HepG2 (cell line): Measurements from ENCODE around the gene ADGRB3. TPM values are rescaled to one million over a fixed set of nuclear protein-coding genes. Genes with fewer than 3 reads are reported as not detected.

Experiments
- ATAC-seq: fragments of 200-7000 bp; cut with Tn5 transposase; 3 replicates; pipeline ENCODE4 v1.9.1; 2020; ENCODE audit warnings: mild to moderate bottlenecking, moderate library complexity
- BruUV-seq: library from RNA; stranded (reverse); fragments of 400-500 nt; replicated peaks from 2 replicates; lab custom pipeline; 2021; lab: Mats Ljungman, UMichigan
- CTCF ChIA-PET: fragments of 300-600 bp; formaldehyde crosslinking; extraction: SDS; loops from one replicate; lab custom pipeline; 2021; ENCODE audit warnings: low total read pairs, inconsistent platforms, low intra/inter-chr PET ratio; lab: Yijun Ruan, JAX
- POLR2A ChIA-PET: fragments of 350-600 bp; sonication (Branson Sonifier 250); formaldehyde crosslinking; loops from one replicate; lab custom pipeline; 2020; ENCODE audit warnings: antibody characterized with exemption, inconsistent platforms; lab: Yijun Ruan, JAX
- DNase-seq: peaks from one replicate; pipeline ENCODE4 v3.0.0-alpha.2; 2015; ENCODE audit warnings: low spot score
- FAIRE-seq: peaks from 3 replicates; lab custom pipeline; 2011; peaks lifted over from hg19 to GRCh38; lab: Jason Lieb, UNC
- H2AFZ ChIP-seq: one replicate; pipeline ENCODE4 v1.6.1; 2011; ENCODE audit warnings: low read length, inconsistent platforms
- H3K27ac ChIP-seq: fragments of 300-600 bp; 3 replicates; pipeline ENCODE4 v1.8.0; 2011; ENCODE audit warnings: mixed run types, mild to moderate bottlenecking, mixed read lengths, low read length, inconsistent platforms; ENCODE audit not compliant: insufficient read depth; ENCODE audit errors: extremely low read length
- H3K27me3 ChIP-seq, 2 experiments: fragments of 200-600 bp in 1 of 2; 2 replicates in 1 of 2; 3 replicates in 1 of 2; pipeline versions ENCODE4 v1.6.0 to v1.8.0; 2011; ENCODE audit warnings: low read length in 2 of 2, mild to moderate bottlenecking in 2 of 2, moderate library complexity in 2 of 2, inconsistent platforms in 1 of 2; ENCODE audit not compliant: insufficient read depth in 2 of 2, control insufficient read depth in 1 of 2
- H3K36me3 ChIP-seq, 2 experiments: fragments of 200-600 bp in 1 of 2; replicated peaks in 1 of 2; 2 replicates in 1 of 2; 3 replicates in 1 of 2; pipeline versions ENCODE4 v1.5.1 to v1.8.0; 2011; ENCODE audit warnings: low read length in 2 of 2, inconsistent platforms in 1 of 2; ENCODE audit not compliant: insufficient read depth in 2 of 2, control insufficient read depth in 1 of 2
- H3K4me1 ChIP-seq: 2 replicates; pipeline ENCODE4 v1.5.1; 2012; ENCODE audit warnings: low read length, inconsistent platforms; ENCODE audit not compliant: insufficient read depth
- H3K4me2 ChIP-seq: 2 replicates; pipeline ENCODE4 v1.6.0; 2011; ENCODE audit warnings: low read depth, low read length, inconsistent platforms
- H3K4me3 ChIP-seq, 3 experiments: fragments of 200-600 bp in 1 of 3; sonication (generic), shearing (Covaris generic) in 1 of 3; replicated peaks in 1 of 3; 2 replicates each; pipeline ENCODE4 v1.5.1; 2011 to 2016; ENCODE audit warnings: low read length in 3 of 3, inconsistent platforms in 2 of 3, low read depth in 2 of 3, mild to moderate bottlenecking in 2 of 3, control low read depth in 1 of 3, mixed read lengths in 1 of 3; ENCODE audit not compliant: insufficient read depth in 1 of 3
- H3K79me2 ChIP-seq: one replicate; pipeline ENCODE4 v1.6.1; 2011; ENCODE audit warnings: low read length, inconsistent platforms; ENCODE audit not compliant: insufficient read depth
- H3K9ac ChIP-seq: 2 replicates; pipeline ENCODE4 v1.6.0; 2011; ENCODE audit warnings: mild to moderate bottlenecking, low read depth, low read length, inconsistent platforms; ENCODE audit not compliant: insufficient read depth
- H3K9me3 ChIP-seq: 2 replicates; pipeline ENCODE4 v1.5.1; 2012; ENCODE audit warnings: mild to moderate bottlenecking, low read length
- H4K20me1 ChIP-seq: 2 replicates; pipeline ENCODE4 v1.6.0; 2011; ENCODE audit warnings: inconsistent platforms, mild to moderate bottlenecking, low read length, moderate library complexity; ENCODE audit not compliant: insufficient read depth
- HIVEP1 ChIP-seq: sonication (generic); formaldehyde crosslinking; IDR thresholded peaks from 2 replicates; pipeline ENCODE4 v1.4.0; 2020; ENCODE audit warnings: mild to moderate bottlenecking, missing genetic modification reagents
- HNF1A ChIP-seq, 2 experiments: sonication (generic) in 1 of 2; formaldehyde crosslinking in 1 of 2; IDR thresholded peaks; 2 replicates each; pipeline versions ENCODE4 v1.4.0 to v1.6.1; 2016 to 2020; ENCODE audit warnings: borderline replicate concordance in 1 of 2, low read depth in 1 of 2, mild to moderate bottlenecking in 1 of 2, missing genetic modification reagents in 1 of 2
- MAFF ChIP-seq: IDR thresholded peaks from 2 replicates; pipeline ENCODE4 v1.6.1; 2011; ENCODE audit warnings: low read depth, low read length, improper control_type of control experiment
- PAWR ChIP-seq: sonication (generic); formaldehyde crosslinking; IDR thresholded peaks from 2 replicates; pipeline ENCODE4 v1.4.0; 2020; ENCODE audit warnings: missing genetic modification reagents, mild to moderate bottlenecking, borderline replicate concordance
- PHF21A ChIP-seq: sonication (generic); formaldehyde crosslinking; IDR thresholded peaks from 2 replicates; pipeline ENCODE4 v1.5.0; 2020; ENCODE audit warnings: mild to moderate bottlenecking, missing genetic modification reagents
- ZFY ChIP-seq: sonication (generic); formaldehyde crosslinking; IDR thresholded peaks from 2 replicates; pipeline ENCODE4 v1.4.0; 2020; ENCODE audit warnings: missing genetic modification reagents
- ZNF335 ChIP-seq: sonication (generic); formaldehyde crosslinking; IDR thresholded peaks from 2 replicates; pipeline ENCODE4 v1.4.0; 2020; ENCODE audit warnings: missing genetic modification reagents
- ZNF672 ChIP-seq: sonication (generic); formaldehyde crosslinking; IDR thresholded peaks from 2 replicates; pipeline ENCODE4 v1.8.1; 2022; ENCODE audit warnings: missing genetic modification reagents
- ZSCAN12 ChIP-seq: sonication (generic); formaldehyde crosslinking; IDR thresholded peaks from 2 replicates; pipeline ENCODE4 v1.9.0; 2021; ENCODE audit warnings: mild to moderate bottlenecking, missing genetic modification reagents
- WGBS: methylation state at CpG from one replicate; pipeline ENCODE4 v1.1.6; 2017; ENCODE audit warnings: low lambda C conversion rate; 5-methylcytosine and 5-hydroxymethylcytosine counted together
- in situ Hi-C: cut with HindIII; loops from 2 replicates; pipeline ENCODE4 v1.10.0; 2017; ENCODE audit warnings: low pct_unique_long_range_greater_than_20kb; ENCODE audit not compliant: extremely low pct_ligation_motif_present
- intact Hi-C: fragments of 100-400 bp; cut with micrococcal nuclease; formaldehyde crosslinking; loops from one replicate; pipeline ENCODE4 v1.10.0; 2022; ENCODE audit not compliant: unreplicated experiment
- polyA plus RNA-seq, 8 experiments: library from polyadenylated mRNA; depleted of rRNA in 3 of 8; stranded (reverse) in 7 of 8; unstranded in 1 of 8; fragments of >200 nt; fragmentation: Illumina TruSeq in 4 of 8; extraction: Trizol in 4 of 8; gene quantifications; 2 replicates each; pipeline versions ENCODE4 v1.2.1 to v1.2.3, GENCODE V29; 2011 to 2016; ENCODE audit warnings: low read depth in 4 of 8, missing spikeins in 1 of 8, mixed read lengths in 1 of 8; ENCODE audit not compliant: insufficient read depth in 1 of 8
- total RNA-seq, 5 experiments: library from RNA; depleted of rRNA; stranded (reverse); fragments of >200 nt; fragmentation: Illumina TruSeq; extraction: Trizol; gene quantifications; 2 replicates each; pipeline ENCODE4 v1.2.3, GENCODE V29; 2016; ENCODE audit warnings: low read depth in 1 of 5
- TF ChIP-seq, protein P1 (sequence below): sonication (generic); formaldehyde crosslinking; IDR thresholded peaks from 2 replicates; pipeline ENCODE4 v1.5.1; 2020; ENCODE audit warnings: mild to moderate bottlenecking, missing genetic modification reagents
- TF ChIP-seq, protein P2 (sequence below): IDR thresholded peaks from 2 replicates; pipeline ENCODE4 v1.6.1; 2016; ENCODE audit warnings: low read depth, control low read depth
- TF ChIP-seq, protein P3 (sequence below): IDR thresholded peaks from 2 replicates; pipeline ENCODE4 v1.6.1; 2016; ENCODE audit warnings: mild to moderate bottlenecking

Gene ADGRB3
- total and polyA plus RNA-seq, 2 of the 13 experiments (the other 11 are each of a cell fraction or from before 2014, with no cell fraction given) = not detected

GRCh38 chr6:68716620-68717019, 81.5 kb downstream of the ADGRB3 start (continued):
- TF ChIP-seq HNF1A (IDR thresholded peaks at IDR 0.05; ENCODE audit: low read depth) = no peak
- no peak for TF ChIP-seq HNF1A (CRISPR knock-in tag; IDR thresholded peaks at IDR 0.05; ENCODE audit: borderline replicate concordance)
- no peak for TF ChIP-seq MAFF

DNA sequence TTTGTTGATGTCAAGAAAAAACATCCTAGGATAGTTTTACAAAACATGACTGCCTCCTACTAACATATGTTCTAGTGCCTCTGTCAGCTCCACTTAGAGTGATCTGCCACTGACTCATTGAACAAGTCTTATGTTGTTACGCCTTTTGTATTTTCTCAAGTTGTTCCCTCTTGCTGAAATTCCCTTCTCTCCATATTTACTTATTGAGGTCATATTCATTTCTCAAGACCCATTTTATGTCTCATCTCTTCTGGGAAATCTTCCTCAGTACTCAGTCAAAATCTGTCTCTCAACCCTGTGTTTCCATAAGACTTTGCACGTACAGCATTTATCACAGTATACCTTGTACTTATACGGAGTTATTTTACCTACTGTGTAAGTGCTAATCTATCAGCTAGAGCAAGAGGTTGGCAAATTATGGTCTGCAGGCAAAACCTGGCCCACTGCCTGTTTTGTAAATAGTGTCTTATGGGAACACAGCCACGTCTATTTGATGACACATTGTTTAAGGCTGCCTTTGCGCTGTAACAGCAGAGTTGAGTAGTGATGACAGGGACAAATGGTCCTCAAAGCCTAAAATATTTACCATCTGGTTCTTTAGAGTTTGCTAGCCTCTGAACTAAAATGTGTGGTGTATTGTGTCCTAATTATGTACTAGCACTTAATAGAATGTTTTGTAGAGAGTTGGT, 83.4 kb downstream of the ADGRB3 start:
- H3K36me3 ChIP-seq = no peaks in the 10 kb centered on the region
- no peak overlapping the region for H3K27ac ChIP-seq
- BruUV-seq = no TSS peak
- H3K9ac ChIP-seq = no peak overlapping the region
- FAIRE-seq = no peak
- intact Hi-C loops = no loop called here
- CTCF ChIA-PET = no interaction called here
- H3K4me3 ChIP-seq = no peak overlapping the region
- no peak overlapping the region for H2AFZ ChIP-seq
- no peaks in the 10 kb centered on the region for H3K79me2 ChIP-seq
- H3K4me2 ChIP-seq = no peak overlapping the region
- no peak for ATAC-seq
- 21% methylated on average over 5 of the region's 5 CpGs for WGBS
- POLR2A ChIA-PET = no interaction called here
- no peaks in the 10 kb centered on the region for H3K9me3 ChIP-seq
- no peak for DNase-seq
- no peaks in the 10 kb centered on the region for H3K4me1 ChIP-seq
- in situ Hi-C loops = no loop called here
- no peaks in the 10 kb centered on the region for H4K20me1 ChIP-seq
- H3K27me3 ChIP-seq = no peaks in the 10 kb centered on the region; a peak in 1 of 5 replicates
- TF ChIP-seq ZFY (no peak), HIVEP1 (CRISPR knock-in tag) (no peak), ZNF335 (CRISPR knock-in tag) (no peak), ZSCAN12 (no peak), PAWR (CRISPR knock-in tag) (no peak), PHF21A (CRISPR knock-in tag) (no peak), ZNF672 (CRISPR knock-in tag) (no peak)
- TF ChIP-seq, protein P1, sequence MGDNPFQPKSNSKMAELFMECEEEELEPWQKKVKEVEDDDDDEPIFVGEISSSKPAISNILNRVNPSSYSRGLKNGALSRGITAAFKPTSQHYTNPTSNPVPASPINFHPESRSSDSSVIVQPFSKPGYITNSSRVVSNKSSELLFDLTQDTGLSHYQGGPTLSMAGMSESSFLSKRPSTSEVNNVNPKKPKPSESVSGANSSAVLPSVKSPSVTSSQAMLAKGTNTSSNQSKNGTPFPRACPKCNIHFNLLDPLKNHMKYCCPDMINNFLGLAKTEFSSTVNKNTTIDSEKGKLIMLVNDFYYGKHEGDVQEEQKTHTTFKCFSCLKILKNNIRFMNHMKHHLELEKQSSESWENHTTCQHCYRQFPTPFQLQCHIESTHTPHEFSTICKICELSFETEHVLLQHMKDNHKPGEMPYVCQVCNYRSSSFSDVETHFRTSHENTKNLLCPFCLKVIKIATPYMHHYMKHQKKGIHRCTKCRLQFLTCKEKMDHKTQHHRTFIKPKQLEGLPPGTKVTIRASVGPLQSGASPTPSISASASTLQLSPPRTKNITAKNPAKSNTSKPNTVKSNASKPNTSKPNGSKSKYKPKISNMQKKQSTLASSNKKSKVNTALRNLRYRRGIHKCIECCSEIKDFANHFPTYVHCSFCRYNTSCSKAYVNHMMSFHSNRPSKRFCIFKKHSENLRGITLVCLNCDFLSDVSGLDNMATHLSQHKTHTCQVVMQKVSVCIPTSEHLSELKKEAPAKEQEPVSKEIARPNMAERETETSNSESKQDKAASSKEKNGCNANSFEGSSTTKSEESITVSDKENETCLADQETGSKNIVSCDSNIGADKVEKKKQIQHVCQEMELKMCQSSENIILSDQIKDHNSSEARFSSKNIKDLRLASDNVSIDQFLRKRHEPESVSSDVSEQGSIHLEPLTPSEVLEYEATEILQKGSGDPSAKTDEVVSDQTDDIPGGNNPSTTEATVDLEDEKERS (CRISPR knock-in tag) = no peak
- TF ChIP-seq, protein P2, sequence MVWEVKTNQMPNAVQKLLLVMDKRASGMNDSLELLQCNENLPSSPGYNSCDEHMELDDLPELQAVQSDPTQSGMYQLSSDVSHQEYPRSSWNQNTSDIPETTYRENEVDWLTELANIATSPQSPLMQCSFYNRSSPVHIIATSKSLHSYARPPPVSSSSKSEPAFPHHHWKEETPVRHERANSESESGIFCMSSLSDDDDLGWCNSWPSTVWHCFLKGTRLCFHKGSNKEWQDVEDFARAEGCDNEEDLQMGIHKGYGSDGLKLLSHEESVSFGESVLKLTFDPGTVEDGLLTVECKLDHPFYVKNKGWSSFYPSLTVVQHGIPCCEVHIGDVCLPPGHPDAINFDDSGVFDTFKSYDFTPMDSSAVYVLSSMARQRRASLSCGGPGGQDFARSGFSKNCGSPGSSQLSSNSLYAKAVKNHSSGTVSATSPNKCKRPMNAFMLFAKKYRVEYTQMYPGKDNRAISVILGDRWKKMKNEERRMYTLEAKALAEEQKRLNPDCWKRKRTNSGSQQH (CRISPR knock-in tag) = no peak
- TF ChIP-seq, protein P3, sequence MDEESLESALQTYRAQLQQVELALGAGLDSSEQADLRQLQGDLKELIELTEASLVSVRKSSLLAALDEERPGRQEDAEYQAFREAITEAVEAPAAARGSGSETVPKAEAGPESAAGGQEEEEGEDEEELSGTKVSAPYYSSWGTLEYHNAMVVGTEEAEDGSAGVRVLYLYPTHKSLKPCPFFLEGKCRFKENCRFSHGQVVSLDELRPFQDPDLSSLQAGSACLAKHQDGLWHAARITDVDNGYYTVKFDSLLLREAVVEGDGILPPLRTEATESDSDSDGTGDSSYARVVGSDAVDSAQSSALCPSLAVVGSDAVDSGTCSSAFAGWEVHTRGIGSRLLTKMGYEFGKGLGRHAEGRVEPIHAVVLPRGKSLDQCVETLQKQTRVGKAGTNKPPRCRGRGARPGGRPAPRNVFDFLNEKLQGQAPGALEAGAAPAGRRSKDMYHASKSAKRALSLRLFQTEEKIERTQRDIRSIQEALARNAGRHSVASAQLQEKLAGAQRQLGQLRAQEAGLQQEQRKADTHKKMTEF (CRISPR knock-in tag) = no peak
